ENCODE measurements around the gene SNRPD1. TPM values are rescaled to one million over a fixed set of nuclear protein-coding genes. Genes with fewer than 3 reads are reported as not detected.
"Not testable (repeated sequence)": the region's sequence is repeated elsewhere in the genome, so short reads cannot be mapped to it uniquely, and the experiment has no call there.

SNRPD1 gene
- total RNA-seq, 2 donors from 2014 or later = 2.6 to 3.6 TPM

- WGBS, 2 donors = 90 to 92% methylated on average over 8 to 9 of the region's 9 CpGs
- intact Hi-C loops (cut with DNase I) = no loop called here
These were observed 57.7 kb downstream of the SNRPD1 start for GRCh38 chr18:21669736-21670285.

GRCh38 chr18:21672521-21673267 lies 60.6 kb downstream of the SNRPD1 start:
- intact Hi-C loops (cut with DNase I) = no loop called here
- H3K27me3 ChIP-seq = no peaks in the 10 kb centered on the region
- no peaks in the 10 kb centered on the region for H3K9me3 ChIP-seq
- 48 to 58% methylated on average over 3 of the region's 3 CpGs for WGBS, 2 donors
- no peak overlapping the region for H3K4me3 ChIP-seq
- H3K27ac ChIP-seq = peak overlapping the region in 3 of 4 donors; percentile 57 to 82 (median 72)
- peak; percentile 96 for ATAC-seq
- DNase-seq = peak; percentile 42 to 73 (median 64)
- H3K36me3 ChIP-seq (replicated peaks in 1 of 2; ENCODE audit: insufficient read depth in 1 of 2, low read depth in 2 of 2) = no peaks in the 10 kb centered on the region
- H3K4me1 ChIP-seq = peaks cover 6% of the 10 kb centered on the region
- peak in 1 of 3 donors; percentile 9 for TF ChIP-seq POLR2A (IDR thresholded peaks at IDR 0.05)
- no peak for TF ChIP-seq CTCF (IDR thresholded peaks at IDR 0.05)

More at GRCh38 chr18:21669736-21670285, 57.7 kb downstream of the SNRPD1 start:
- Histone ChIP-seq H3K27me3 (no peaks in the 10 kb centered on the region), H3K4me1 (peaks cover 6% of the 10 kb centered on the region), H3K27ac (no peak overlapping the region), H3K36me3 (replicated peaks in 1 of 2; ENCODE audit: insufficient read depth in 1 of 2, low read depth in 2 of 2) (no peaks in the 10 kb centered on the region), H3K4me3 (no peak overlapping the region), H3K9me3 (no peaks in the 10 kb centered on the region)
- ATAC-seq (no peak), DNase-seq (no peak)
- TF ChIP-seq POLR2A (IDR thresholded peaks at IDR 0.05) (no peak), CTCF (IDR thresholded peaks at IDR 0.05) (no peak)

GRCh38 chr18:21675354-21675753 lies 63.2 kb downstream of the SNRPD1 start:
- 89 to 94% methylated on average over 7 to 8 of the region's 8 CpGs for WGBS, 2 donors
- DNase-seq; intact Hi-C loops (cut with DNase I); H3K27ac ChIP-seq; H3K36me3 ChIP-seq (replicated peaks in 1 of 2; ENCODE audit: insufficient read depth in 1 of 2, low read depth in 2 of 2); H3K4me1 ChIP-seq; H3K27me3 ChIP-seq; H3K4me3 ChIP-seq; H3K9me3 ChIP-seq; ATAC-seq: not testable (repeated sequence)

GRCh38 chr18:21678859-21679258 lies 66.7 kb downstream of the SNRPD1 start:
- no peak for DNase-seq
- Histone ChIP-seq H3K27ac (no peak overlapping the region), H3K36me3 (replicated peaks in 1 of 2; ENCODE audit: insufficient read depth in 1 of 2, low read depth in 2 of 2) (no peaks in the 10 kb centered on the region), H3K27me3 (no peaks in the 10 kb centered on the region), H3K4me1 (no peaks in the 10 kb centered on the region), H3K9me3 (no peaks in the 10 kb centered on the region), H3K4me3 (no peak overlapping the region)
- intact Hi-C loops (cut with DNase I) = no loop called here
- TF ChIP-seq CTCF (IDR thresholded peaks at IDR 0.05) (no peak), POLR2A (IDR thresholded peaks at IDR 0.05) (no peak)
- WGBS, 2 donors = 77 to 89% methylated on average over 1 of the region's 1 CpG
- no peak for ATAC-seq

- no peaks in the 10 kb centered on the region for H3K4me1 ChIP-seq
- no peaks in the 10 kb centered on the region for H3K9me3 ChIP-seq
- intact Hi-C loops (cut with DNase I) = no loop called here
- no peak overlapping the region for H3K27ac ChIP-seq
- 95 to 99% methylated on average over 6 of the region's 6 CpGs for WGBS, 2 donors
- no peak for DNase-seq
- no peak for ATAC-seq
- no peaks in the 10 kb centered on the region for H3K36me3 ChIP-seq (replicated peaks in 1 of 2; ENCODE audit: insufficient read depth in 1 of 2, low read depth in 2 of 2)
- H3K4me3 ChIP-seq = no peak overlapping the region
- H3K27me3 ChIP-seq = no peaks in the 10 kb centered on the region
- no peak for TF ChIP-seq CTCF (IDR thresholded peaks at IDR 0.05)
- TF ChIP-seq POLR2A (IDR thresholded peaks at IDR 0.05) = no peak
These were observed 68.0 kb downstream of the SNRPD1 start for GRCh38 chr18:21680161-21680560.

All from body of pancreas (tissue), 4 donors.